GM18861 (cell line): ENCODE measurements around the gene SLC34A3.

Experiments
- ATAC-seq: cut with Tn5 transposase; IDR thresholded peaks from one replicate; pipeline ENCODE4 v1.9.1; 2021; ENCODE audit not compliant: unreplicated experiment

Gene SLC34A3

GRCh38 chr9:137195525-137196220 is 35.0 kb upstream of the SLC34A3 start:
- ATAC-seq, result no peak

- no peak for ATAC-seq
Observed at GRCh38 chr9:137198051-137198901, 32.4 kb upstream of the SLC34A3 start.

GRCh38 chr9:137198902-137199283 is 31.8 kb upstream of the SLC34A3 start:
- ATAC-seq, result no peak

GRCh38 chr9:137199411-137200121 is 31.1 kb upstream of the SLC34A3 start:
- ATAC-seq, result no peak

- peak; percentile 76 for ATAC-seq
Observed at GRCh38 chr9:137200311-137201204, 30.1 kb upstream of the SLC34A3 start, which contains the start of gene TPRN. TSS of gene TPRN (minus strand) at chr9:137200741. CDS start at chr9:137200711, 30 bp downstream.

GRCh38 chr9:137201205-137201868 is 29.4 kb upstream of the SLC34A3 start:
- no peak for ATAC-seq

- no peak for ATAC-seq
Observed at GRCh38 chr9:137202966-137203365, 27.7 kb upstream of the SLC34A3 start.

- ATAC-seq, result no peak
Observed at GRCh38 chr9:137204731-137205125, 26.0 kb upstream of the SLC34A3 start.

- peak; percentile 36 for ATAC-seq
Observed at GRCh38 chr9:137205126-137206069, 25.3 kb upstream of the SLC34A3 start, which contains the start of the genes NDOR1 and TMEM203. TSS of gene NDOR1 (plus strand) at chr9:137205700. CDS start at chr9:137205778, 78 bp downstream. TSS of gene TMEM203 (minus strand) at chr9:137205648. CDS start at chr9:137205414, 234 bp downstream.

- ATAC-seq, result no peak
Observed at GRCh38 chr9:137206602-137207001, 24.1 kb upstream of the SLC34A3 start.

- no peak for ATAC-seq
Observed at GRCh38 chr9:137211532-137211931, 19.2 kb upstream of the SLC34A3 start.

- ATAC-seq, result no peak
Observed at GRCh38 chr9:137212520-137212919, 18.2 kb upstream of the SLC34A3 start.

- no peak for ATAC-seq
Observed at GRCh38 chr9:137213160-137214060, 17.3 kb upstream of the SLC34A3 start.

GRCh38 chr9:137214620-137215019 is 16.1 kb upstream of the SLC34A3 start:
- ATAC-seq, result no peak

GRCh38 chr9:137215196-137215986 is 15.3 kb upstream of the SLC34A3 start:
- ATAC-seq, result no peak

GRCh38 chr9:137216188-137216965 is 14.3 kb upstream of the SLC34A3 start:
- ATAC-seq, result no peak
